IMR-90 (cell line): ENCODE data around the gene EHBP1. TPM values are rescaled to one million over a fixed set of nuclear protein-coding genes. Genes with fewer than 3 reads are reported as not detected.

Source experiments
- ATAC-seq: fragments of 200-7000 bp; cut with Tn5 transposase; 2 replicates; pipeline ENCODE4 v1.9.1; 2020; ENCODE audit warnings: low read depth, mild to moderate bottlenecking, moderate library complexity
- BruUV-seq: library from RNA; stranded (reverse); fragments of 400-500 nt; replicated peaks from 2 replicates; lab custom pipeline; 2021; lab: Mats Ljungman, UMichigan
- CTCF ChIA-PET: fragments of 300-600 bp; formaldehyde crosslinking; extraction: SDS; loops from one replicate; lab custom pipeline; 2021; ENCODE audit warnings: antibody characterized with exemption; lab: Yijun Ruan, JAX
- POLR2A ChIA-PET: fragments of 300-600 bp; sonication (Branson Sonifier 250); formaldehyde crosslinking; loops from one replicate; lab custom pipeline; 2022; ENCODE audit warnings: antibody characterized with exemption; ENCODE audit not compliant: unreplicated experiment; lab: Charles Lee
- DNase-seq: peaks from one replicate; pipeline ENCODE4 v3.0.0; 2013
- H2AFZ ChIP-seq: replicated peaks from 2 replicates; pipeline ENCODE3; 2013; ENCODE audit warnings: low read length, mild to moderate bottlenecking; ENCODE audit not compliant: poor library complexity
- H2AK5ac ChIP-seq: 2 replicates; pipeline ENCODE4 v1.6.1; 2013; ENCODE audit warnings: low read depth, low read length, inconsistent platforms
- H2AK9ac ChIP-seq: replicated peaks from 2 replicates; pipeline ENCODE3; 2013; ENCODE audit warnings: mild to moderate bottlenecking, low read depth, low read length, moderate library complexity; ENCODE audit not compliant: poor library complexity
- H2BK120ac ChIP-seq: 2 replicates; pipeline ENCODE4 v1.6.1; 2013; ENCODE audit warnings: low read depth, low read length, inconsistent platforms
- H2BK15ac ChIP-seq: 3 replicates; pipeline ENCODE4 v1.6.1; 2013; ENCODE audit warnings: low read depth, low read length, inconsistent platforms
- H2BK20ac ChIP-seq: 2 replicates; pipeline ENCODE4 v1.6.1; 2013; ENCODE audit warnings: low read depth, mild to moderate bottlenecking, inconsistent platforms, low read length, moderate library complexity
- H2BK5ac ChIP-seq: 2 replicates; pipeline ENCODE4 v1.6.1; 2013; ENCODE audit warnings: mild to moderate bottlenecking, low read depth, low read length, inconsistent platforms; ENCODE audit not compliant: poor library complexity, severe bottlenecking
- H3K14ac ChIP-seq: replicated peaks from 2 replicates; pipeline ENCODE4 v1.6.1; 2013; ENCODE audit warnings: low read depth, low read length, inconsistent platforms
- H3K18ac ChIP-seq: 2 replicates; pipeline ENCODE4 v1.6.1; 2013; ENCODE audit warnings: low read depth, low read length, control low read depth
- H3K23ac ChIP-seq: 2 replicates; pipeline ENCODE4 v1.6.1; 2013; ENCODE audit warnings: low read depth, low read length, inconsistent platforms
- H3K27ac ChIP-seq: 2 replicates; pipeline ENCODE4 v1.5.1; 2013; ENCODE audit warnings: mild to moderate bottlenecking, control low read depth, low read length; ENCODE audit not compliant: insufficient read depth
- H3K27me3 ChIP-seq: 2 replicates; pipeline ENCODE4 v1.6.1; 2013; ENCODE audit warnings: low read length; ENCODE audit not compliant: control insufficient read depth, insufficient read depth
- H3K36me3 ChIP-seq: 2 replicates; pipeline ENCODE4 v1.6.1; 2013; ENCODE audit warnings: low read length, mixed read lengths; ENCODE audit not compliant: control insufficient read depth, insufficient read depth
- H3K4ac ChIP-seq: 2 replicates; pipeline ENCODE4 v1.6.1; 2013; ENCODE audit warnings: low read depth, low read length, inconsistent platforms
- H3K4me1 ChIP-seq: 2 replicates; pipeline ENCODE4 v1.6.1; 2013; ENCODE audit warnings: low read length, mixed read lengths; ENCODE audit not compliant: control insufficient read depth, insufficient read depth
- H3K4me2 ChIP-seq: 2 replicates; pipeline ENCODE4 v1.6.1; 2013; ENCODE audit warnings: low read depth, mild to moderate bottlenecking, control low read depth, low read length, moderate library complexity
- H3K4me3 ChIP-seq: 2 replicates; pipeline ENCODE4 v1.5.1; 2013; ENCODE audit warnings: low read depth, mild to moderate bottlenecking, control low read depth, low read length, moderate library complexity; ENCODE audit not compliant: insufficient read depth
- H3K56ac ChIP-seq: 2 replicates; pipeline ENCODE4 v1.6.1; 2013; ENCODE audit warnings: low read length, inconsistent platforms; ENCODE audit not compliant: insufficient read depth; ENCODE audit errors: extremely low read depth
- H3K79me1 ChIP-seq, 2 experiments: 2 replicates each; pipeline ENCODE4 v1.6.1; 2013; ENCODE audit warnings: low read length in 2 of 2, inconsistent platforms in 1 of 2, low read depth in 1 of 2
- H3K9ac ChIP-seq: 2 replicates; pipeline ENCODE4 v1.6.1; 2013; ENCODE audit warnings: low read depth, low read length, control low read depth
- H3K9me1 ChIP-seq: 2 replicates; pipeline ENCODE4 v1.6.1; 2013; ENCODE audit warnings: low read length, inconsistent platforms; ENCODE audit not compliant: insufficient read depth
- H3K9me3 ChIP-seq: 2 replicates; pipeline ENCODE4 v1.6.1; 2013; ENCODE audit warnings: low read length; ENCODE audit not compliant: control insufficient read depth, insufficient read depth
- H4K20me1 ChIP-seq: 2 replicates; pipeline ENCODE4 v1.6.1; 2013; ENCODE audit warnings: low read length, inconsistent platforms; ENCODE audit not compliant: insufficient read depth
- H4K5ac ChIP-seq: 2 replicates; pipeline ENCODE4 v1.6.1; 2013; ENCODE audit warnings: mild to moderate bottlenecking, low read depth, low read length, control low read depth
- H4K8ac ChIP-seq, 2 experiments: 2 replicates each; pipeline ENCODE4 v1.6.1; 2013; ENCODE audit warnings: low read depth in 2 of 2, low read length in 2 of 2, control low read depth in 1 of 2, inconsistent platforms in 1 of 2
- H4K91ac ChIP-seq: 2 replicates; pipeline ENCODE4 v1.6.1; 2013; ENCODE audit warnings: low read depth, low read length, inconsistent platforms; ENCODE audit not compliant: insufficient read depth
- BHLHE40 ChIP-seq: fragments of 150-350 bp; IDR thresholded peaks from 2 replicates; pipeline ENCODE4 v1.6.1; 2016; ENCODE audit warnings: mild to moderate bottlenecking, low read depth, low read length
- CEBPB ChIP-seq: IDR thresholded peaks from 2 replicates; pipeline ENCODE4 v1.6.1; 2012; ENCODE audit warnings: low read depth, low read length, improper control_type of control experiment
- CHD1 ChIP-seq: IDR thresholded peaks from 2 replicates; pipeline ENCODE4 v1.6.1; 2012; ENCODE audit warnings: low read depth, low read length, improper control_type of control experiment
- MAFK ChIP-seq: IDR thresholded peaks from 2 replicates; pipeline ENCODE4 v1.6.1; 2012; ENCODE audit warnings: low read depth, low read length, improper control_type of control experiment
- MAZ ChIP-seq: IDR thresholded peaks from 2 replicates; pipeline ENCODE4 v1.6.1; 2012; ENCODE audit warnings: low read depth, mild to moderate bottlenecking, low read length, improper control_type of control experiment, moderate library complexity, borderline replicate concordance
- MXI1 ChIP-seq: IDR thresholded peaks from 2 replicates; pipeline ENCODE4 v1.6.1; 2012; ENCODE audit warnings: low read depth, mild to moderate bottlenecking, low read length, moderate library complexity, borderline replicate concordance
- NFE2L2 ChIP-seq: fragments of 150-350 bp; IDR thresholded peaks from 2 replicates; pipeline ENCODE4 v1.6.1; 2016; ENCODE audit warnings: low read depth, mild to moderate bottlenecking, low read length
- POLR2A ChIP-seq: IDR thresholded peaks from 2 replicates; pipeline ENCODE4 v1.6.1; 2012; ENCODE audit warnings: mild to moderate bottlenecking, low read depth, low read length
- RAD21 ChIP-seq: IDR thresholded peaks from 2 replicates; pipeline ENCODE4 v1.6.1; 2012; ENCODE audit warnings: low read length, improper control_type of control experiment
- RCOR1 ChIP-seq: IDR thresholded peaks from 2 replicates; pipeline ENCODE4 v1.6.1; 2012; ENCODE audit warnings: mild to moderate bottlenecking, low read length, improper control_type of control experiment; ENCODE audit not compliant: insufficient replicate concordance
- RFX5 ChIP-seq: IDR thresholded peaks from 2 replicates; pipeline ENCODE4 v1.8.0; 2012; ENCODE audit warnings: low read depth, mild to moderate bottlenecking, low read length, moderate library complexity
- SMC3 ChIP-seq: fragments of 150-350 bp; IDR thresholded peaks from 2 replicates; pipeline ENCODE4 v1.6.1; 2016; ENCODE audit warnings: low read depth, mild to moderate bottlenecking, antibody characterized with exemption, low read length, moderate library complexity
- WGBS, 2 experiments: methylation state at CpG; one replicate each; pipeline versions ENCODE4 v1.1.5 to v1.1.7; 2013; ENCODE audit warnings: missing lambda C conversion rate in 2 of 2; ENCODE audit not compliant: insufficient read length in 1 of 2; ENCODE audit errors: extremely low coverage in 2 of 2; 5-methylcytosine and 5-hydroxymethylcytosine counted together
- dilution Hi-C: fragments of 300-500 bp; cut with HindIII; formaldehyde crosslinking; loops from one replicate; pipeline ENCODE4 v1.14.3; 2018; ENCODE audit warnings: low sequenced_read_pairs; ENCODE audit not compliant: unreplicated experiment
- in situ Hi-C: fragments of 300-500 bp; cut with MboI; formaldehyde crosslinking; loops from 3 replicates; pipeline ENCODE4 v1.14.3; 2019; ENCODE audit warnings: low sequenced_read_pairs, inconsistent platforms, mixed read lengths
- intact Hi-C: fragments of 100-400 bp; cut with micrococcal nuclease; formaldehyde crosslinking; loops from 2 replicates; pipeline ENCODE4 v1.10.0; 2022
- polyA plus RNA-seq, 3 experiments: library from polyadenylated mRNA; depleted of rRNA; stranded (reverse); fragments of >200 nt; gene quantifications; 2 replicates each; pipeline ENCODE4 v1.2.3, GENCODE V29; 2012; ENCODE audit warnings: low replicate concordance in 1 of 3
- total RNA-seq: library from RNA; depleted of rRNA; stranded (reverse); fragments of >200 nt; gene quantifications from 2 replicates; pipeline ENCODE4 v1.2.3, GENCODE V29; 2012
- TF ChIP-seq, protein P1 (sequence below): conservative IDR thresholded peaks from 2 replicates; pipeline ENCODE4 v1.5.1; 2012; ENCODE audit warnings: mild to moderate bottlenecking, low read depth, low read length, improper control_type of control experiment
- TF ChIP-seq, protein P2 (sequence below): fragments of 150-350 bp; IDR thresholded peaks from 2 replicates; pipeline ENCODE4 v1.6.1; 2016; ENCODE audit warnings: low read depth, mild to moderate bottlenecking, low read length, moderate library complexity, borderline replicate concordance
- TF ChIP-seq, protein P3 (sequence below): fragments of 150-350 bp; IDR thresholded peaks from 2 replicates; pipeline ENCODE4 v1.6.1; 2017; ENCODE audit warnings: mild to moderate bottlenecking, antibody characterized with exemption, low read length, low read depth

EHBP1 gene
- total and polyA plus RNA-seq, 2 of the 4 experiments (the other 2 are of a cell fraction), result 28.3 to 44.4 TPM

DNA sequence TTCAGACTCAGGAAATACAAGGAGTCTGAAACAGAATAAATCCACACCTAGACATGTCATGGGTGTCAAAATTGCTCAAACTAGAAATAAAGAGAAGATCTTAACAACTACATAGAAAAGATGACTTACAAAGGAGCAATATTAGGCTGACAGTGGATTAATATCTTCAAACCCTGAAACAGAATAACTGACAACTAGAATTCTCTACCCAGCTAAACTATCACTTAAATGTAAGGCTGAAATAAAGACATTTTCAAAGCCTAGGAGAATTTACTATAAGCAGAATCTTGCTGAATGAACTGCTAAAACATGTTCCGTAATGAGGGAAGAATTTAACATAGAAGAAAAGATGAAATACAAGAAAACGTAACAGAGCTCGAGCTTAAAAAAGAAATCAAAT is 168.1 kb downstream of the EHBP1 start:
- no CpG with 5 or more reads among the region's 3 CpGs for WGBS, 2 experiments
- Histone ChIP-seq H4K20me1 (no peaks in the 10 kb centered on the region), H2BK15ac (no peak overlapping the region), H4K8ac (no peak overlapping the region), H3K9ac (no peak overlapping the region), H3K18ac (no peak overlapping the region), H2AK9ac (no peak overlapping the region), H4K91ac (no peak overlapping the region), H4K5ac (no peak overlapping the region), H3K4me2 (no peak overlapping the region), H3K4me3 (no peak overlapping the region), H3K56ac (no peak overlapping the region), H2AFZ (no peak overlapping the region), H2BK5ac (no peak overlapping the region), H3K4ac (no peak overlapping the region), H3K14ac (no peak overlapping the region), H3K9me1 (no peaks in the 10 kb centered on the region), H2BK20ac (no peak overlapping the region), H3K27me3 (no peaks in the 10 kb centered on the region), H2AK5ac (no peak overlapping the region), H2BK120ac (no peak overlapping the region), H3K9me3 (no peaks in the 10 kb centered on the region; the same call in 1 of the 2 replicates), H3K4me1 (no peaks in the 10 kb centered on the region), H3K27ac (no peak overlapping the region), H3K79me1 (no peaks in the 10 kb centered on the region), H3K36me3 (peaks cover 12% of the 10 kb centered on the region), H3K23ac (no peak overlapping the region)
- no peak for TF ChIP-seq NFE2L2
- TF ChIP-seq CHD1, result no peak
- TF ChIP-seq CEBPB, result no peak
- TF ChIP-seq MAFK, result no peak
- no peak for TF ChIP-seq RCOR1
- TF ChIP-seq RAD21, result no peak
- no peak for TF ChIP-seq MAZ
- TF ChIP-seq RFX5, result no peak
- TF ChIP-seq SMC3, result no peak
- TF ChIP-seq, protein P1, sequence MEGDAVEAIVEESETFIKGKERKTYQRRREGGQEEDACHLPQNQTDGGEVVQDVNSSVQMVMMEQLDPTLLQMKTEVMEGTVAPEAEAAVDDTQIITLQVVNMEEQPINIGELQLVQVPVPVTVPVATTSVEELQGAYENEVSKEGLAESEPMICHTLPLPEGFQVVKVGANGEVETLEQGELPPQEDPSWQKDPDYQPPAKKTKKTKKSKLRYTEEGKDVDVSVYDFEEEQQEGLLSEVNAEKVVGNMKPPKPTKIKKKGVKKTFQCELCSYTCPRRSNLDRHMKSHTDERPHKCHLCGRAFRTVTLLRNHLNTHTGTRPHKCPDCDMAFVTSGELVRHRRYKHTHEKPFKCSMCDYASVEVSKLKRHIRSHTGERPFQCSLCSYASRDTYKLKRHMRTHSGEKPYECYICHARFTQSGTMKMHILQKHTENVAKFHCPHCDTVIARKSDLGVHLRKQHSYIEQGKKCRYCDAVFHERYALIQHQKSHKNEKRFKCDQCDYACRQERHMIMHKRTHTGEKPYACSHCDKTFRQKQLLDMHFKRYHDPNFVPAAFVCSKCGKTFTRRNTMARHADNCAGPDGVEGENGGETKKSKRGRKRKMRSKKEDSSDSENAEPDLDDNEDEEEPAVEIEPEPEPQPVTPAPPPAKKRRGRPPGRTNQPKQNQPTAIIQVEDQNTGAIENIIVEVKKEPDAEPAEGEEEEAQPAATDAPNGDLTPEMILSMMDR, result no peak
- TF ChIP-seq, protein P2, sequence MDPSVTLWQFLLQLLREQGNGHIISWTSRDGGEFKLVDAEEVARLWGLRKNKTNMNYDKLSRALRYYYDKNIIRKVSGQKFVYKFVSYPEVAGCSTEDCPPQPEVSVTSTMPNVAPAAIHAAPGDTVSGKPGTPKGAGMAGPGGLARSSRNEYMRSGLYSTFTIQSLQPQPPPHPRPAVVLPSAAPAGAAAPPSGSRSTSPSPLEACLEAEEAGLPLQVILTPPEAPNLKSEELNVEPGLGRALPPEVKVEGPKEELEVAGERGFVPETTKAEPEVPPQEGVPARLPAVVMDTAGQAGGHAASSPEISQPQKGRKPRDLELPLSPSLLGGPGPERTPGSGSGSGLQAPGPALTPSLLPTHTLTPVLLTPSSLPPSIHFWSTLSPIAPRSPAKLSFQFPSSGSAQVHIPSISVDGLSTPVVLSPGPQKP, result no peak
- TF ChIP-seq BHLHE40, result no peak
- no peak for TF ChIP-seq POLR2A
- no peak for TF ChIP-seq MXI1
- TF ChIP-seq, protein P3, sequence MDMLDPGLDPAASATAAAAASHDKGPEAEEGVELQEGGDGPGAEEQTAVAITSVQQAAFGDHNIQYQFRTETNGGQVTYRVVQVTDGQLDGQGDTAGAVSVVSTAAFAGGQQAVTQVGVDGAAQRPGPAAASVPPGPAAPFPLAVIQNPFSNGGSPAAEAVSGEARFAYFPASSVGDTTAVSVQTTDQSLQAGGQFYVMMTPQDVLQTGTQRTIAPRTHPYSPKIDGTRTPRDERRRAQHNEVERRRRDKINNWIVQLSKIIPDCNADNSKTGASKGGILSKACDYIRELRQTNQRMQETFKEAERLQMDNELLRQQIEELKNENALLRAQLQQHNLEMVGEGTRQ, result no peak
- dilution Hi-C loops, result no loop called here
- in situ Hi-C loops, result no loop called here
- ATAC-seq (no peak), DNase-seq (no peak)
- ChIA-PET POLR2A (no interaction called here), CTCF (no interaction called here)
- intact Hi-C loops, result no loop called here
- BruUV-seq, result no TSS peak
